ENCODE results near the gene GGTA1. TPM values are rescaled to one million over a fixed set of nuclear protein-coding genes. Genes with fewer than 3 reads are reported as not detected.
A peak's percentile ranks its signal among the peaks of the same experiment; 100 is the strongest.

Gene GGTA1
- polyA plus RNA-seq, 1 of the 3 experiments (the other 2 are of a cell fraction), result 0.03 TPM

GRCh38 chr9:121545875-121546423, 46.3 kb upstream of the GGTA1 start:
- DNase-seq, result peak; percentile 98
- Histone ChIP-seq H4K20me1 (ENCODE audit: insufficient read depth) (no peaks in the 10 kb centered on the region), H3K36me3 (replicated peaks in 1 of 2; ENCODE audit: control insufficient read depth in 1 of 2, insufficient read depth in 2 of 2, low read length in 1 of 2) (no peaks in the 10 kb centered on the region), H3K79me2 (ENCODE audit: insufficient read depth) (no peaks in the 10 kb centered on the region), H3K9ac (peak overlapping the region; percentile 87), H3K27ac (ENCODE audit: low read depth in 2 of 2, low read length in 1 of 2) (no peak overlapping the region), H3K9me2 (no peaks in the 10 kb centered on the region), H3K4me1 (ENCODE audit: control insufficient read depth in 1 of 2, insufficient read depth in 2 of 2, low read depth in 1 of 2, low read length in 1 of 2) (peaks cover 0 to 8% of the 10 kb centered on the region in 2 experiments; a peak in 1 of 4 replicates), H3K27me3 (ENCODE audit: insufficient read depth) (no peaks in the 10 kb centered on the region), H3K9me3 (no peaks in the 10 kb centered on the region), H3K4me2 (peak overlapping the region; percentile 68; the same call in 1 of the 2 replicates), H2AFZ (ENCODE audit: low read depth) (peak overlapping the region; percentile 96), H3K4me3 (ENCODE audit: low read depth in 2 of 2, low read length in 1 of 2) (peak overlapping the region; percentile 20 to 50; a peak in 2 of 4 replicates), H3F3A (replicated peaks; ENCODE audit: insufficient read depth) (peaks cover 7% of the 10 kb centered on the region)
- ChIA-PET CTCF (interaction anchor here (0.5 to 3.7 kb wide), 87 partner anchors 8 to 1037 kb away, joined by 3 to 37 read pairs (median 4); partner anchors contain the start of genes DAB2IP and GGTA1), POLR2A (interaction anchor here (0.6 to 1.4 kb wide), 6 partner anchors 17 to 546 kb away, joined by 3 to 5 read pairs (median 4); no protein-coding TSS in a partner anchor)
- WGBS (ENCODE audit: low lambda C conversion rate), result 0% methylated on average over 12 of the region's 27 CpGs
- TF ChIP-seq POLR2AphosphoS5 (IDR thresholded peaks at IDR 0.05; ENCODE audit: low read depth, low read length) (0 out of 2 replicates have a peak, but pooled peaks have one; percentile 36), RFX5 (IDR thresholded peaks at IDR 0.05; ENCODE audit: low read length) (peak; percentile 50; the same call in 1 of the 2 replicates), NRF1 (IDR thresholded peaks at IDR 0.05; ENCODE audit: low read depth, low read length) (peak; percentile 28; the same call in 1 of the 2 replicates), MAX (IDR thresholded peaks at IDR 0.05; ENCODE audit: low read depth) (peak; percentile 61; the same call in 1 of the 2 replicates), PBX3 (IDR thresholded peaks at IDR 0.05) (no peak), EZH2phosphoT487 (IDR thresholded peaks at IDR 0.05; ENCODE audit: borderline replicate concordance, low read depth) (no peak), YY1 (IDR thresholded peaks at IDR 0.05; ENCODE audit: low read depth) (no peak), GATA2 (CRISPR knock-in tag; IDR thresholded peaks at IDR 0.05) (no peak), IRF3 (IDR thresholded peaks at IDR 0.05; ENCODE audit: low read depth, low read length) (no peak), SMC3 (IDR thresholded peaks at IDR 0.05; ENCODE audit: low read depth, low read length) (peak; percentile 94), CTCF (IDR thresholded peaks at IDR 0.05) (peak; percentile 88), CHD2 (IDR thresholded peaks at IDR 0.05; ENCODE audit: low read length, partially characterized antibody) (peak; percentile 66), FOXM1 (IDR thresholded peaks at IDR 0.05; ENCODE audit: low read depth) (no peak), RCOR1 (IDR thresholded peaks at IDR 0.05; ENCODE audit: low read length) (0 out of 2 replicates have a peak, but pooled peaks have one; percentile 46), RAD21 (IDR thresholded peaks at IDR 0.05; ENCODE audit: low read length) (peak; percentile 97), TCF12 (IDR thresholded peaks at IDR 0.05) (no peak), REST (IDR thresholded peaks at IDR 0.05; ENCODE audit: low read depth, low read length) (peak; percentile 41; the same call in 1 of the 2 replicates), RXRA (IDR thresholded peaks at IDR 0.05; ENCODE audit: borderline replicate concordance, low read depth) (no peak), ELF1 (IDR thresholded peaks at IDR 0.05) (no peak), MXI1 (IDR thresholded peaks at IDR 0.05; ENCODE audit: low read depth, low read length) (peak; percentile 42; the same call in 1 of the 2 replicates), SIN3A (IDR thresholded peaks at IDR 0.05; ENCODE audit: borderline replicate concordance, low read depth, low read length) (0 out of 2 replicates have a peak, but pooled peaks have one; percentile 56)

Measured in SK-N-SH (cell line).